ENCODE measurements around the gene TBX18. TPM values are rescaled to one million over a fixed set of nuclear protein-coding genes. Genes with fewer than 3 reads are reported as not detected.

TBX18 gene
- total and polyA plus RNA-seq, 2 donors (not counting 1 experiment from before 2014, with no cell fraction given), result 0.33 to 2.2 TPM

GRCh38 chr6:84731901-84732300, 32.5 kb downstream of the TBX18 start:
- H3K4me2 ChIP-seq (ENCODE audit: extremely low read depth, insufficient read depth, low read length), result no peak overlapping the region
- no peak overlapping the region for H2AFZ ChIP-seq (ENCODE audit: low read length)
- no peak overlapping the region for H3K4me3 ChIP-seq (replicated peaks in 1 of 4; ENCODE audit: control extremely low read depth in 1 of 4, insufficient read depth in 1 of 4, low read depth in 3 of 4, low read length in 4 of 4)
- no peak for DNase-seq (ENCODE audit: low read depth in 2 of 2)
- H3K27me3 ChIP-seq (ENCODE audit: control insufficient read depth, insufficient read depth, low read length), result no peaks in the 10 kb centered on the region
- no peaks in the 10 kb centered on the region for H3K79me2 ChIP-seq (ENCODE audit: control insufficient read depth, insufficient read depth, low read length)
- no peak overlapping the region for H3K9ac ChIP-seq (ENCODE audit: insufficient read depth, low read length)
- no peaks in the 10 kb centered on the region for H4K20me1 ChIP-seq (ENCODE audit: control insufficient read depth, extremely low read depth, insufficient read depth, low read length)
- H3K27ac ChIP-seq (ENCODE audit: insufficient read depth, low read length), result no peak overlapping the region
- TF ChIP-seq CTCF (conservative IDR thresholded peaks at IDR 0.05 in 1 of 2, IDR thresholded peaks at IDR 0.05 in 1 of 2; ENCODE audit: low read depth in 1 of 2, low read length in 2 of 2) (no peak), EZH2 (IDR thresholded peaks at IDR 0.05; ENCODE audit: low read length, missing control alignments) (no peak)
- no peaks in the 10 kb centered on the region for H3K9me3 ChIP-seq (ENCODE audit: control insufficient read depth, insufficient read depth, low read depth, low read length)
- H3K4me1 ChIP-seq (ENCODE audit: control insufficient read depth, extremely low read depth, insufficient read depth, low read length), result no peaks in the 10 kb centered on the region
- H3K36me3 ChIP-seq (ENCODE audit: control insufficient read depth, insufficient read depth, low read length), result no peaks in the 10 kb centered on the region

- no peak overlapping the region for H3K27ac ChIP-seq (ENCODE audit: insufficient read depth, low read length)
- H4K20me1 ChIP-seq (ENCODE audit: control insufficient read depth, extremely low read depth, insufficient read depth, low read length), result no peaks in the 10 kb centered on the region
- H3K4me1 ChIP-seq (ENCODE audit: control insufficient read depth, extremely low read depth, insufficient read depth, low read length), result no peaks in the 10 kb centered on the region
- no peak overlapping the region for H2AFZ ChIP-seq (ENCODE audit: low read length)
- no peak overlapping the region for H3K4me3 ChIP-seq (replicated peaks in 1 of 4; ENCODE audit: control extremely low read depth in 1 of 4, insufficient read depth in 1 of 4, low read depth in 3 of 4, low read length in 4 of 4)
- H3K27me3 ChIP-seq (ENCODE audit: control insufficient read depth, insufficient read depth, low read length), result no peaks in the 10 kb centered on the region
- no peaks in the 10 kb centered on the region for H3K9me3 ChIP-seq (ENCODE audit: control insufficient read depth, insufficient read depth, low read depth, low read length)
- no peak overlapping the region for H3K4me2 ChIP-seq (ENCODE audit: extremely low read depth, insufficient read depth, low read length)
- DNase-seq (ENCODE audit: low read depth in 2 of 2), result no peak
- TF ChIP-seq EZH2 (IDR thresholded peaks at IDR 0.05; ENCODE audit: low read length, missing control alignments) (no peak), CTCF (conservative IDR thresholded peaks at IDR 0.05 in 1 of 2, IDR thresholded peaks at IDR 0.05 in 1 of 2; ENCODE audit: low read depth in 1 of 2, low read length in 2 of 2) (no peak)
- H3K36me3 ChIP-seq (ENCODE audit: control insufficient read depth, insufficient read depth, low read length), result no peaks in the 10 kb centered on the region
- H3K79me2 ChIP-seq (ENCODE audit: control insufficient read depth, insufficient read depth, low read length), result no peaks in the 10 kb centered on the region
- no peak overlapping the region for H3K9ac ChIP-seq (ENCODE audit: insufficient read depth, low read length)
Measured at GRCh38 chr6:84731401-84731800, 33.0 kb downstream of the TBX18 start.

GRCh38 chr6:84728602-84729001, 35.8 kb downstream of the TBX18 start:
- no peaks in the 10 kb centered on the region for H3K36me3 ChIP-seq (ENCODE audit: control insufficient read depth, insufficient read depth, low read length)
- no peaks in the 10 kb centered on the region for H3K79me2 ChIP-seq (ENCODE audit: control insufficient read depth, insufficient read depth, low read length)
- H3K4me3 ChIP-seq (replicated peaks in 1 of 4; ENCODE audit: control extremely low read depth in 1 of 4, insufficient read depth in 1 of 4, low read depth in 3 of 4, low read length in 4 of 4), result no peak overlapping the region
- no peak overlapping the region for H3K27ac ChIP-seq (ENCODE audit: insufficient read depth, low read length)
- no peak for TF ChIP-seq EZH2 (IDR thresholded peaks at IDR 0.05; ENCODE audit: low read length, missing control alignments)
- peak; percentile 34 to 41 for TF ChIP-seq CTCF (conservative IDR thresholded peaks at IDR 0.05 in 1 of 2, IDR thresholded peaks at IDR 0.05 in 1 of 2; ENCODE audit: low read depth in 1 of 2, low read length in 2 of 2)
- H3K27me3 ChIP-seq (ENCODE audit: control insufficient read depth, insufficient read depth, low read length), result no peaks in the 10 kb centered on the region
- DNase-seq (ENCODE audit: low read depth in 2 of 2), result peak in 1 of 2 donors; percentile 15
- no peaks in the 10 kb centered on the region for H3K4me1 ChIP-seq (ENCODE audit: control insufficient read depth, extremely low read depth, insufficient read depth, low read length)
- no peak overlapping the region for H3K9ac ChIP-seq (ENCODE audit: insufficient read depth, low read length)
- H4K20me1 ChIP-seq (ENCODE audit: control insufficient read depth, extremely low read depth, insufficient read depth, low read length), result no peaks in the 10 kb centered on the region
- no peak overlapping the region for H3K4me2 ChIP-seq (ENCODE audit: extremely low read depth, insufficient read depth, low read length)
- no peak overlapping the region for H2AFZ ChIP-seq (ENCODE audit: low read length)
- no peaks in the 10 kb centered on the region for H3K9me3 ChIP-seq (ENCODE audit: control insufficient read depth, insufficient read depth, low read depth, low read length)

All from fibroblast of lung (primary cell).